Natural killer cell (primary cell): ENCODE data around the gene SLC35A5. TPM values are rescaled to one million over a fixed set of nuclear protein-coding genes. Genes with fewer than 3 reads are reported as not detected.
A peak's percentile ranks its signal among the peaks of the same experiment; 100 is the strongest.
"Not testable (repeated sequence)": the region's sequence is repeated elsewhere in the genome, so short reads cannot be mapped to it uniquely, and the experiment has no call there.

Experiments
- ATAC-seq, 3 donors: fragments of 150-1000 bp in 2 of 3; fragments of 200-7000 bp in 1 of 3; cut with Tn5 transposase; 1 replicate in 1 of 3; 2 replicates in 2 of 3; pipeline ENCODE4 v1.10.0; 2021; ENCODE audit warnings: mild to moderate bottlenecking in 2 of 3, moderate library complexity in 2 of 3
- DNase-seq, 2 donors: peaks; one replicate each; pipeline versions ENCODE4 v3.0.0 to v3.0.0-alpha.2; 2013 to 2021; ENCODE audit warnings: mixed read lengths in 1 of 2
- H3K27ac ChIP-seq: one replicate; pipeline ENCODE4 v1.5.1; 2013; ENCODE audit warnings: mild to moderate bottlenecking, low read length
- H3K27me3 ChIP-seq: one replicate; pipeline ENCODE4 v1.6.1; 2013; ENCODE audit warnings: low read length; ENCODE audit not compliant: control insufficient read depth, insufficient read depth
- H3K36me3 ChIP-seq: one replicate; pipeline ENCODE4 v1.6.1; 2013; ENCODE audit warnings: low read length; ENCODE audit not compliant: control insufficient read depth, insufficient read depth
- H3K4me1 ChIP-seq: one replicate; pipeline ENCODE4 v1.6.1; 2013; ENCODE audit warnings: low read length; ENCODE audit not compliant: control insufficient read depth, insufficient read depth
- H3K4me3 ChIP-seq: one replicate; pipeline ENCODE4 v1.5.1; 2013; ENCODE audit warnings: low read length
- H3K9me3 ChIP-seq: one replicate; pipeline ENCODE4 v1.6.1; 2013; ENCODE audit warnings: low read length; ENCODE audit not compliant: control insufficient read depth, insufficient read depth
- H3K27ac Mint-ChIP-seq, 2 donors: one replicate each; pipeline ENCODE4 v1.8.0; 2022; ENCODE audit warnings: mild to moderate bottlenecking in 2 of 2, mixed read lengths in 2 of 2, moderate library complexity in 1 of 2
- H3K27me3 Mint-ChIP-seq, 2 donors: one replicate each; pipeline ENCODE4 v1.8.0; 2022; ENCODE audit warnings: low read depth in 2 of 2, mixed read lengths in 2 of 2
- H3K36me3 Mint-ChIP-seq: one replicate; pipeline ENCODE4 v1.8.0; 2022; ENCODE audit warnings: mixed read lengths
- H3K4me1 Mint-ChIP-seq, 2 donors: one replicate each; pipeline ENCODE4 v1.8.0; 2022; ENCODE audit warnings: mixed read lengths in 2 of 2
- H3K4me3 Mint-ChIP-seq: one replicate; pipeline ENCODE4 v1.8.0; 2022; ENCODE audit warnings: mild to moderate bottlenecking, moderate library complexity, mixed read lengths
- H3K9me3 Mint-ChIP-seq, 2 donors: one replicate each; pipeline ENCODE4 v1.8.0; 2022; ENCODE audit warnings: mixed read lengths in 2 of 2
- CTCF ChIP-seq: fragments of 200-600 bp; IDR thresholded peaks from one replicate; pipeline ENCODE4 v1.8.0; 2022; ENCODE audit warnings: antibody characterized with exemption
- WGBS: methylation state at CpG from one replicate; pipeline ENCODE4 v1.1.7; 2013; ENCODE audit warnings: missing lambda C conversion rate; ENCODE audit not compliant: insufficient coverage; 5-methylcytosine and 5-hydroxymethylcytosine counted together
- intact Hi-C: fragments of 100-400 bp; cut with micrococcal nuclease; formaldehyde crosslinking; loops from one replicate; pipeline ENCODE4 v1.14.2; 2022
- total RNA-seq, 4 donors: library from RNA; stranded (reverse); fragments of 120-200 nt in 1 of 4; gene quantifications; one replicate each; pipeline versions ENCODE4 v1.2.3 to v1.2.4, GENCODE V29; 2013 to 2022

Gene SLC35A5
- 10 to 100 TPM; 10.5 to 17.4 (median 11.2) TPM for total RNA-seq
- total RNA-seq (2013) = 36.2 TPM

GRCh38 chr3:112561734-112562529 lies at the start of gene SLC35A5, which contains the start of gene ATG3:
SLC35A5 (plus strand) TSS chr3:112562045; CDS start chr3:112563404, 1,359 bp downstream.
ATG3 (minus strand) TSS chr3:112561962; CDS start chr3:112561528, 434 bp downstream.
- H3K4me3 ChIP-seq = peak within 1 kb of the TSS; percentile 92
- no peaks in the 10 kb centered on the region for H3K9me3 Mint-ChIP-seq
- no peak for TF ChIP-seq CTCF
- H3K4me1 ChIP-seq = peaks cover 15% of the 10 kb centered on the region
- peak within 1 kb of the TSS; percentile 95 for H3K4me3 Mint-ChIP-seq
- H3K27ac ChIP-seq = peak within 1 kb of the TSS; percentile 96
- H3K4me1 Mint-ChIP-seq = peaks cover 46 to 47% of the 10 kb centered on the region in 2 donors
- peaks cover 6% of the 10 kb centered on the region for H3K36me3 Mint-ChIP-seq
- WGBS = under 1% methylated on average over 54 of the region's 58 CpGs
- peak; percentile 80 to 94 (median 86) for ATAC-seq
- H3K27me3 ChIP-seq = no peaks in the 10 kb centered on the region
- H3K27ac Mint-ChIP-seq = peak within 1 kb of the TSS; percentile 96 to 97
- H3K36me3 ChIP-seq = peaks cover 9% of the 10 kb centered on the region
- H3K27me3 Mint-ChIP-seq = no peaks in the 10 kb centered on the region
- peak; percentile 98 to 99 for DNase-seq
- intact Hi-C loops = loop anchor here (1.0 to 5.0 kb wide), 4 partner anchors 428 to 1495 kb away; partner anchors contain the start of genes ABHD10, ATP6V1A, CCDC191 and GTPBP8
- no peaks in the 10 kb centered on the region for H3K9me3 ChIP-seq

- no peaks in the 10 kb centered on the region for H3K36me3 ChIP-seq
- no peaks in the 10 kb centered on the region for H3K27me3 ChIP-seq
- H3K27me3 Mint-ChIP-seq = no peaks in the 10 kb centered on the region
- no peak overlapping the region for H3K4me3 Mint-ChIP-seq
- H3K4me3 ChIP-seq = no peak overlapping the region
- peaks cover 0 to 2% of the 10 kb centered on the region in 2 donors for H3K4me1 Mint-ChIP-seq
- no peak overlapping the region for H3K27ac ChIP-seq
- TF ChIP-seq CTCF = no peak
- ATAC-seq (no peak), DNase-seq (no peak)
- no peak overlapping the region for H3K27ac Mint-ChIP-seq
- no peaks in the 10 kb centered on the region for H3K9me3 ChIP-seq
- no peaks in the 10 kb centered on the region for H3K9me3 Mint-ChIP-seq
- intact Hi-C loops = no loop called here
- H3K4me1 ChIP-seq = no peaks in the 10 kb centered on the region
- H3K36me3 Mint-ChIP-seq = no peaks in the 10 kb centered on the region
Observed at GRCh38 chr3:112512320-112512719, 49.5 kb upstream of the SLC35A5 start.

- intact Hi-C loops = no loop called here
- 60% methylated on average over 1 of the region's 2 CpGs for WGBS
- no peak for TF ChIP-seq CTCF
- H3K27ac ChIP-seq = no peak overlapping the region
- peak; percentile 60 to 68 (median 62) for ATAC-seq
- H3K27me3 Mint-ChIP-seq = no peaks in the 10 kb centered on the region
- H3K9me3 Mint-ChIP-seq = no peaks in the 10 kb centered on the region
- H3K4me3 ChIP-seq = no peak overlapping the region
- no peak overlapping the region for H3K27ac Mint-ChIP-seq
- no peak overlapping the region for H3K4me3 Mint-ChIP-seq
- no peaks in the 10 kb centered on the region for H3K36me3 Mint-ChIP-seq
- H3K4me1 Mint-ChIP-seq = peaks cover 0 to 17% of the 10 kb centered on the region in 2 donors
- H3K4me1 ChIP-seq = peaks cover 2% of the 10 kb centered on the region
- no peak for DNase-seq
- no peaks in the 10 kb centered on the region for H3K36me3 ChIP-seq
- no peaks in the 10 kb centered on the region for H3K9me3 ChIP-seq
- no peaks in the 10 kb centered on the region for H3K27me3 ChIP-seq
Observed at GRCh38 chr3:112514527-112515128, 47.2 kb upstream of the SLC35A5 start.

GRCh38 chr3:112518970-112519369 lies 42.9 kb upstream of the SLC35A5 start:
- not testable (repeated sequence) for H3K27me3 ChIP-seq, H3K27ac Mint-ChIP-seq, H3K4me1 ChIP-seq, H3K27me3 Mint-ChIP-seq, H3K9me3 Mint-ChIP-seq, H3K27ac ChIP-seq, H3K4me3 ChIP-seq, H3K9me3 ChIP-seq, H3K4me3 Mint-ChIP-seq, H3K36me3 ChIP-seq, H3K36me3 Mint-ChIP-seq
- DNase-seq (peak in 1 of 2 donors; percentile 26), ATAC-seq (peak in 2 of 3 donors; percentile 10 to 38)
- WGBS = 33% methylated on average over 1 of the region's 3 CpGs
- peaks cover 0 to 18% of the 10 kb centered on the region in 2 donors for H3K4me1 Mint-ChIP-seq
- intact Hi-C loops = loop anchor here (1.0 kb wide), 3 partner anchors 192 to 407 kb away; no protein-coding TSS in a partner anchor
